HepG2 (cell line): ENCODE results near the gene KLF16.

Experiments
- CTCF ChIP-seq: sonication (generic); formaldehyde crosslinking; IDR thresholded peaks from 2 replicates; pipeline ENCODE4 v1.5.0; 2020; ENCODE audit warnings: mild to moderate bottlenecking, missing genetic modification reagents, moderate library complexity
- EEA1 ChIP-seq: sonication (generic); formaldehyde crosslinking; IDR thresholded peaks from 2 replicates; pipeline ENCODE4 v1.5.1; 2020; ENCODE audit warnings: mild to moderate bottlenecking, missing genetic modification reagents, borderline replicate concordance
- EZH2 ChIP-seq: conservative IDR thresholded peaks from 2 replicates; pipeline ENCODE4 v1.6.1; 2012; ENCODE audit warnings: mild to moderate bottlenecking, low read depth, low read length, moderate library complexity
- GMEB1 ChIP-seq: sonication (generic); formaldehyde crosslinking; IDR thresholded peaks from 2 replicates; pipeline ENCODE4 v1.5.1; 2020; ENCODE audit warnings: missing genetic modification reagents, mild to moderate bottlenecking, borderline replicate concordance
- MXI1 ChIP-seq: IDR thresholded peaks from 3 replicates; pipeline ENCODE4 v1.6.1; 2012; ENCODE audit warnings: low read depth, low read length, inconsistent platforms, borderline replicate concordance
- POLR2AphosphoS5 ChIP-seq: IDR thresholded peaks from 2 replicates; pipeline ENCODE4 v1.6.1; 2012; ENCODE audit warnings: low read depth, low read length
- SMAD9 ChIP-seq: sonication (generic); formaldehyde crosslinking; IDR thresholded peaks from 2 replicates; pipeline ENCODE4 v1.5.1; 2020; ENCODE audit warnings: mild to moderate bottlenecking, missing genetic modification reagents
- ZNF232 ChIP-seq: sonication (generic); formaldehyde crosslinking; IDR thresholded peaks from 2 replicates; pipeline ENCODE4 v1.4.0; 2020; ENCODE audit warnings: missing genetic modification reagents, borderline replicate concordance
- ZNF296 ChIP-seq: sonication (generic); formaldehyde crosslinking; conservative IDR thresholded peaks from 2 replicates; pipeline ENCODE4 v1.5.0; 2020; ENCODE audit warnings: mild to moderate bottlenecking, missing genetic modification reagents
- ZNF629 ChIP-seq: sonication (generic); formaldehyde crosslinking; conservative IDR thresholded peaks from 2 replicates; pipeline ENCODE4 v1.5.0; 2020; ENCODE audit warnings: missing genetic modification reagents
- ZNF644 ChIP-seq: IDR thresholded peaks from 2 replicates; pipeline ENCODE4 v1.6.1; 2016; ENCODE audit warnings: low read depth
- TF ChIP-seq, protein P1 (sequence below): IDR thresholded peaks from 2 replicates; pipeline ENCODE4 v1.6.1; 2012; ENCODE audit warnings: low read depth, low read length, improper control_type of control experiment

DNA sequence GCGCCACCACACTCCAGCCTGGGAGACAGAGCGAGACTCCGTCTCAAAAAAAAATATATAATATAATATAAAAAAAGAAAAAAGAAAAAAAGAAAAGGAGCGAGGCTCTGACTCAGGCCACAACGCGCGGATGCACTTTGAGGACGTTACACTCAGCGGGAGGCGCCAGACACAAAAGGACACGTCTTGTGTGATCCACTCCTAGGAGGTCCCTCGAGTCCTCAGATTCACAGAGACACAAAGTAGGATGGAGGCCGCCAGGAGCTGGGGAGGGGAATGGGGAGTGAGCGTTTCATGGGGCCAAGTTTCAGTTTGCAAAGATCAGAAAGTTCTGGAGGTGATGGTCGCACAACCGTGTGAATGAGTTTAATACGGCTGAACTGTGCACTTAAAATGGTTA lies 30.4 kb upstream of the KLF16 start:
- TF ChIP-seq GMEB1 (CRISPR knock-in tag) (no peak), POLR2AphosphoS5 (no peak), MXI1 (no peak), ZNF644 (CRISPR knock-in tag) (no peak), EEA1 (CRISPR knock-in tag) (no peak), ZNF629 (no peak), SMAD9 (CRISPR knock-in tag) (no peak), EZH2 (no peak), CTCF (CRISPR knock-in tag) (no peak), ZNF232 (CRISPR knock-in tag) (no peak), ZNF296 (CRISPR knock-in tag) (no peak)
- TF ChIP-seq, protein P1, sequence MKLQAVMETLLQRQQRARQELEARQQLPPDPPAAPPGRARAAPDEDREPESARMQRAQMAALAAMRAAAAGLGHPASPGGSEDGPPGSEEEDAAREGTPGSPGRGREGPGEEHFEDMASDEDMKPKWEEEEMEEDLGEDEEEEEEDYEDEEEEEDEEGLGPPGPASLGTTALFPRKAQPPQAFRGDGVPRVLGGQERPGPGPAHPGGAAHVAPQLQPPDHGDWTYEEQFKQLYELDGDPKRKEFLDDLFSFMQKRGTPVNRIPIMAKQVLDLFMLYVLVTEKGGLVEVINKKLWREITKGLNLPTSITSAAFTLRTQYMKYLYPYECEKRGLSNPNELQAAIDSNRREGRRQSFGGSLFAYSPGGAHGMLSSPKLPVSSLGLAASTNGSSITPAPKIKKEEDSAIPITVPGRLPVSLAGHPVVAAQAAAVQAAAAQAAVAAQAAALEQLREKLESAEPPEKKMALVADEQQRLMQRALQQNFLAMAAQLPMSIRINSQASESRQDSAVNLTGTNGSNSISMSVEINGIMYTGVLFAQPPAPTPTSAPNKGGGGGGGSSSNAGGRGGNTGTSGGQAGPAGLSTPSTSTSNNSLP, result no peak
